Neural cell (in vitro differentiated cells): ENCODE measurements around the gene EMD. TPM values are rescaled to one million over a fixed set of nuclear protein-coding genes. Genes with fewer than 3 reads are reported as not detected.

Experiments used
- H2AFZ ChIP-seq: fragments of 200-600, 300-800 bp; sonication (generic), shearing (Covaris generic); 2 replicates; pipeline ENCODE4 v1.6.0; 2014; ENCODE audit warnings: low read depth, mild to moderate bottlenecking, antibody characterized with exemption, low read length, moderate library complexity
- H3F3A ChIP-seq: fragments of 200-600 bp; shearing (Covaris generic); 2 replicates; pipeline ENCODE4 v1.6.1; 2016; ENCODE audit warnings: mild to moderate bottlenecking, moderate library complexity, mixed read lengths, antibody characterized with exemption, low read length; ENCODE audit not compliant: insufficient read depth, poor library complexity, severe bottlenecking
- H3K27ac ChIP-seq: fragments of 200-600, 300-800 bp; sonication (generic), shearing (Covaris generic); 2 replicates; pipeline ENCODE4 v1.5.1; 2014; ENCODE audit warnings: mild to moderate bottlenecking, low read length, moderate library complexity
- H3K27me3 ChIP-seq: fragments of 300-800, 200-600 bp; sonication (generic), shearing (Covaris generic); 2 replicates; pipeline ENCODE4 v1.6.0; 2014; ENCODE audit warnings: mild to moderate bottlenecking, low read depth, low read length, moderate library complexity; ENCODE audit not compliant: insufficient read depth
- H3K36me3 ChIP-seq: fragments of 300-800, 200-600 bp; sonication (generic), shearing (Covaris generic); 2 replicates; pipeline ENCODE4 v1.5.1; 2014; ENCODE audit warnings: mild to moderate bottlenecking, antibody characterized with exemption, low read length, moderate library complexity; ENCODE audit not compliant: insufficient read depth
- H3K4me2 ChIP-seq: fragments of 300-800, 200-600 bp; sonication (generic), shearing (Covaris generic); 2 replicates; pipeline ENCODE4 v1.6.0; 2014; ENCODE audit warnings: mild to moderate bottlenecking, low read length
- H3K4me3 ChIP-seq: fragments of 300-800, 200-600 bp; sonication (generic), shearing (Covaris generic); 2 replicates; pipeline ENCODE4 v1.5.1; 2014; ENCODE audit warnings: mild to moderate bottlenecking, low read length, moderate library complexity
- H3K79me2 ChIP-seq: fragments of 200-600 bp; shearing (Covaris generic); replicated peaks from 2 replicates; pipeline ENCODE4 v1.6.0; 2014; ENCODE audit warnings: mild to moderate bottlenecking, low read length, moderate library complexity; ENCODE audit not compliant: insufficient read depth
- H3K9ac ChIP-seq: fragments of 300-800, 200-600 bp; sonication (generic), shearing (Covaris generic); 2 replicates; pipeline ENCODE4 v1.6.1; 2016; ENCODE audit warnings: mild to moderate bottlenecking, low read length, mixed read lengths
- H3K9me2 ChIP-seq: fragments of 200-600 bp; shearing (Covaris generic); 2 replicates; pipeline ENCODE4 v1.6.1; 2016; ENCODE audit warnings: mild to moderate bottlenecking, low read length, mixed read lengths; ENCODE audit not compliant: insufficient read depth
- H3K9me3 ChIP-seq: fragments of 200-600, 300-800 bp; sonication (generic), shearing (Covaris generic); 2 replicates; pipeline ENCODE4 v1.6.1; 2016; ENCODE audit warnings: mild to moderate bottlenecking, mixed run types, low read length, moderate library complexity, mixed read lengths
- H4K20me1 ChIP-seq: fragments of 200-600 bp; shearing (Covaris generic); 2 replicates; pipeline ENCODE4 v1.6.1; 2016; ENCODE audit warnings: mild to moderate bottlenecking, mixed run types; ENCODE audit not compliant: insufficient read depth
- EP300 ChIP-seq: fragments of 450-650 bp; conservative IDR thresholded peaks from 2 replicates; pipeline ENCODE4 v1.6.1; 2014; ENCODE audit warnings: antibody characterized with exemption, mild to moderate bottlenecking, moderate library complexity; ENCODE audit not compliant: poor library complexity, severe bottlenecking
- EZH2 ChIP-seq: fragments of 200-600, 300-800 bp; shearing (Covaris generic), sonication (generic); IDR thresholded peaks from 2 replicates; pipeline ENCODE4 v1.6.1; 2014; ENCODE audit warnings: antibody characterized with exemption, low read length, borderline replicate concordance, mild to moderate bottlenecking; ENCODE audit not compliant: insufficient read depth, poor library complexity, severe bottlenecking
- MXI1 ChIP-seq: fragments of 450-650 bp; conservative IDR thresholded peaks from 2 replicates; pipeline ENCODE4 v1.6.1; 2014; ENCODE audit warnings: antibody characterized with exemption, mild to moderate bottlenecking; ENCODE audit not compliant: poor library complexity, severe bottlenecking
- POLR2AphosphoS5 ChIP-seq: IDR thresholded peaks from 2 replicates; pipeline ENCODE4 v1.6.1; 2012
- RAD21 ChIP-seq: fragments of 450-650 bp; conservative IDR thresholded peaks from 2 replicates; pipeline ENCODE4 v1.6.1; 2014; ENCODE audit warnings: antibody characterized with exemption, mild to moderate bottlenecking, moderate library complexity
- SMC3 ChIP-seq: fragments of 450-650 bp; conservative IDR thresholded peaks from 2 replicates; pipeline ENCODE4 v1.6.1; 2014; ENCODE audit warnings: antibody characterized with exemption, mild to moderate bottlenecking, moderate library complexity; ENCODE audit not compliant: poor library complexity
- TAF1 ChIP-seq: IDR thresholded peaks from 2 replicates; pipeline ENCODE4 v1.6.1; 2012; ENCODE audit warnings: low read depth
- polyA plus RNA-seq: library from polyadenylated mRNA; depleted of rRNA; stranded (reverse); fragments of >200 nt; gene quantifications from 2 replicates; pipeline ENCODE4 v1.2.3, GENCODE V29; 2014
- TF ChIP-seq, protein P1 (sequence below): fragments of 450-650 bp; IDR thresholded peaks from 2 replicates; pipeline ENCODE4 v1.5.1; 2014; ENCODE audit warnings: antibody characterized with exemption, mild to moderate bottlenecking, moderate library complexity; ENCODE audit not compliant: poor library complexity, severe bottlenecking
- TF ChIP-seq, protein P2 (sequence below): IDR thresholded peaks from 2 replicates; pipeline ENCODE4 v1.6.1; 2012; ENCODE audit warnings: borderline replicate concordance

The EMD gene
- polyA plus RNA-seq, 1 donor from 2014 or later: 67.9 TPM

DNA sequence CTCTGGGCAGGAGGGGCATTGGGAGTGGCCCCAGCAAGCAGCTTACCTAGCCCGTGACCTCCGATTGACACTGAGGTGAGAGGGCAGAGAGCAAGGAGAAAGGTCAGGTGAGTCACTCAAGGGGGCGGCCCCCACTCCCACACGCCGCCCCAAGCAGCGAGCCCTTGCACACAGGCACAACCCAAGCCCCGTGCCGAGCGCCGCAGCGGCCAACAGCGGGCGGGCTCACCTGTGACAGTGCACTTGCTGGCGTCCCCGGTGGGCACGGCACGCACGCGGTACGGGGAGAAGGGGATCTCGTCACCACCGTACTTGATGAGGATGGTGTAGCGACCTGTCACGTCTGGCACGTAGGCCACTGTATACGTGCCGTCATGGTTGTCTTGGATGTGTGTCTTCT is 21.9 kb upstream of the EMD start:
- H3K79me2 ChIP-seq: no peaks in the 10 kb centered on the region
- no peaks in the 10 kb centered on the region for H3K27me3 ChIP-seq
- no peaks in the 10 kb centered on the region for H4K20me1 ChIP-seq
- no peaks in the 10 kb centered on the region for H3K9me2 ChIP-seq
- H2AFZ ChIP-seq: no peak overlapping the region
- no peak overlapping the region for H3K27ac ChIP-seq
- H3K4me2 ChIP-seq: no peak overlapping the region
- H3F3A ChIP-seq: no peaks in the 10 kb centered on the region
- no peaks in the 10 kb centered on the region for H3K36me3 ChIP-seq
- no peak overlapping the region for H3K4me3 ChIP-seq
- no peak overlapping the region for H3K9ac ChIP-seq
- H3K9me3 ChIP-seq: no peaks in the 10 kb centered on the region
- TF ChIP-seq MXI1: no peak
- TF ChIP-seq POLR2AphosphoS5: no peak
- TF ChIP-seq, protein P1, sequence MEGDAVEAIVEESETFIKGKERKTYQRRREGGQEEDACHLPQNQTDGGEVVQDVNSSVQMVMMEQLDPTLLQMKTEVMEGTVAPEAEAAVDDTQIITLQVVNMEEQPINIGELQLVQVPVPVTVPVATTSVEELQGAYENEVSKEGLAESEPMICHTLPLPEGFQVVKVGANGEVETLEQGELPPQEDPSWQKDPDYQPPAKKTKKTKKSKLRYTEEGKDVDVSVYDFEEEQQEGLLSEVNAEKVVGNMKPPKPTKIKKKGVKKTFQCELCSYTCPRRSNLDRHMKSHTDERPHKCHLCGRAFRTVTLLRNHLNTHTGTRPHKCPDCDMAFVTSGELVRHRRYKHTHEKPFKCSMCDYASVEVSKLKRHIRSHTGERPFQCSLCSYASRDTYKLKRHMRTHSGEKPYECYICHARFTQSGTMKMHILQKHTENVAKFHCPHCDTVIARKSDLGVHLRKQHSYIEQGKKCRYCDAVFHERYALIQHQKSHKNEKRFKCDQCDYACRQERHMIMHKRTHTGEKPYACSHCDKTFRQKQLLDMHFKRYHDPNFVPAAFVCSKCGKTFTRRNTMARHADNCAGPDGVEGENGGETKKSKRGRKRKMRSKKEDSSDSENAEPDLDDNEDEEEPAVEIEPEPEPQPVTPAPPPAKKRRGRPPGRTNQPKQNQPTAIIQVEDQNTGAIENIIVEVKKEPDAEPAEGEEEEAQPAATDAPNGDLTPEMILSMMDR: no peak
- TF ChIP-seq TAF1: no peak
- TF ChIP-seq SMC3: no peak
- no peak for TF ChIP-seq RAD21
- TF ChIP-seq EP300: no peak
- no peak for TF ChIP-seq EZH2
- TF ChIP-seq, protein P2, sequence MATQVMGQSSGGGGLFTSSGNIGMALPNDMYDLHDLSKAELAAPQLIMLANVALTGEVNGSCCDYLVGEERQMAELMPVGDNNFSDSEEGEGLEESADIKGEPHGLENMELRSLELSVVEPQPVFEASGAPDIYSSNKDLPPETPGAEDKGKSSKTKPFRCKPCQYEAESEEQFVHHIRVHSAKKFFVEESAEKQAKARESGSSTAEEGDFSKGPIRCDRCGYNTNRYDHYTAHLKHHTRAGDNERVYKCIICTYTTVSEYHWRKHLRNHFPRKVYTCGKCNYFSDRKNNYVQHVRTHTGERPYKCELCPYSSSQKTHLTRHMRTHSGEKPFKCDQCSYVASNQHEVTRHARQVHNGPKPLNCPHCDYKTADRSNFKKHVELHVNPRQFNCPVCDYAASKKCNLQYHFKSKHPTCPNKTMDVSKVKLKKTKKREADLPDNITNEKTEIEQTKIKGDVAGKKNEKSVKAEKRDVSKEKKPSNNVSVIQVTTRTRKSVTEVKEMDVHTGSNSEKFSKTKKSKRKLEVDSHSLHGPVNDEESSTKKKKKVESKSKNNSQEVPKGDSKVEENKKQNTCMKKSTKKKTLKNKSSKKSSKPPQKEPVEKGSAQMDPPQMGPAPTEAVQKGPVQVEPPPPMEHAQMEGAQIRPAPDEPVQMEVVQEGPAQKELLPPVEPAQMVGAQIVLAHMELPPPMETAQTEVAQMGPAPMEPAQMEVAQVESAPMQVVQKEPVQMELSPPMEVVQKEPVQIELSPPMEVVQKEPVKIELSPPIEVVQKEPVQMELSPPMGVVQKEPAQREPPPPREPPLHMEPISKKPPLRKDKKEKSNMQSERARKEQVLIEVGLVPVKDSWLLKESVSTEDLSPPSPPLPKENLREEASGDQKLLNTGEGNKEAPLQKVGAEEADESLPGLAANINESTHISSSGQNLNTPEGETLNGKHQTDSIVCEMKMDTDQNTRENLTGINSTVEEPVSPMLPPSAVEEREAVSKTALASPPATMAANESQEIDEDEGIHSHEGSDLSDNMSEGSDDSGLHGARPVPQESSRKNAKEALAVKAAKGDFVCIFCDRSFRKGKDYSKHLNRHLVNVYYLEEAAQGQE: no peak

DNA sequence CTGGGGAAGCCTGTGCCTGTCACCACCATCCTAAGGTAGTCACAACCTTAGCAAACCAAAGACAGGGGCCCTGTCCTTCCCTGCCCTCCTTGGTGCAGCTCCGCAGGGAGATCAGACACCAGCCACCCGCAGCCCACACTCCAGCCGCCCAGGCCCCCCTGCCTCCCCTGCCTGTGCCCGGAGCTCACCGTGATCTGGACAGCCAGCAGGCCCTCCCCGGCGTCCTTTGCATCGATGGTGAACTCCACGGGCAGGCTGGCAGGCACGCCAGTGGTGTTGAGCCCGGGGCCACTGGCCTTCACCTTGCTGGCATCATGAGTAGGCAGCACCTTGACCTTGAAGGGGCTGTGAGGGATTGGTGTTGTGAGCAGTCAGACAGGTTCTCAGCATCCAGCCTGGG is 21.1 kb upstream of the EMD start:
- Histone ChIP-seq H3F3A (no peaks in the 10 kb centered on the region), H2AFZ (no peak overlapping the region), H3K9me3 (no peaks in the 10 kb centered on the region), H3K79me2 (no peaks in the 10 kb centered on the region), H4K20me1 (no peaks in the 10 kb centered on the region), H3K4me2 (no peak overlapping the region), H3K27ac (no peak overlapping the region), H3K9ac (no peak overlapping the region), H3K27me3 (no peaks in the 10 kb centered on the region), H3K4me3 (no peak overlapping the region), H3K9me2 (no peaks in the 10 kb centered on the region), H3K36me3 (no peaks in the 10 kb centered on the region)
- TF ChIP-seq POLR2AphosphoS5 (no peak), MXI1 (no peak), SMC3 (no peak), EP300 (no peak), RAD21 (no peak), TAF1 (no peak), EZH2 (no peak)
- TF ChIP-seq, protein P2: no peak
- TF ChIP-seq, protein P1: no peak
